HG02588 (cell line): ENCODE measurements around the gene GUCA2A.

Source experiments
- ATAC-seq: cut with Tn5 transposase; IDR thresholded peaks from one replicate; pipeline ENCODE4 v1.9.1; 2021; ENCODE audit warnings: mild to moderate bottlenecking, moderate library complexity; ENCODE audit not compliant: unreplicated experiment

The GUCA2A gene

GRCh38 chr1:42133809-42134526, 30.6 kb downstream of the GUCA2A start:
- no peak for ATAC-seq

GRCh38 chr1:42133390-42133789, 31.2 kb downstream of the GUCA2A start:
- no peak for ATAC-seq

DNA sequence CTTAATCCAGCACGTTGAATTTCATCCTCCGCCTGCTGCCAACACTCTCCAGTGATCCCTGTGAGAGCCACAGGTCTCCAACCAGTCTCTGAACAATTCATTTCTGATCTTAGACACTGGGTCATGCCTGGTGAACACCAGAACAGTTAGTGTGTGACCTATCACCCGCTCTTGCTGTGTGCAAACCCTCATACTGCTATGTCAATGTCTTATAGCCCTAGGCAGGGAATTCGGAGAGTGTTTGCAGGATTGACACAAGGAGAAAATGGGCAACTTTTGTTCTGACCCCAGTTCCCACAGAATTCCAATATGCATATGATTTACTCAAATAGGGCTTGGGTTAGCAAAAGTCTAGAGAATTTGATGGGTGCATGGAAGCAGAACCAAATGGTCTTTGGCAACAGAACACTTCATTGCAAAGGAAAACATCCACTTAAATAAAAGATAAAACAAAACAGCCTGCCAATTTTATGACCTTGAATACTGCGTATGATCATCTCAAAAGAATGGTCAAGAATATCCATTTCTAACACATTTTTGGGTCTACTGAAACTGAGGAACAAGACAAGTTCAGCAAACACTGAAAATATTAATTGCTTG, 34.4 kb downstream of the GUCA2A start:
- no peak for ATAC-seq

DNA sequence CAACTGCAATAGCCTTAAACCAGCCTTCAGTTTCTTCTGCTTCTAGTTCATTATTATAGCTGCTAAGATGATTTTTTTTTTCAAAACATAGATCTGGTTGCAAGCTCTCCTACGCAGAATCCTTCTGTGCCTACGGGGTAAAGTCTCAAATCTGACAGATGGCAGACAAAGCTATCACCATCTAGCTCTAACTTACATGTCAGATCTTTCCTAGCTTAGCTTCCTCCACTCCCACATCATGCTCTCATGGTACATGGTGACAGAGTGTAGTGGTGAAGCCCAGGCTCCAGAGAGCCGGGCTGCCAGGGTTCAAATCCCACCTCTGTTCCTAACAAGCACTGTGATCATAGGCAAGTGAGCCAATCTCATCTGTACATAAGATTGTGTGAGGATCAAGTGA, 35.6 kb downstream of the GUCA2A start:
- no peak for ATAC-seq

DNA sequence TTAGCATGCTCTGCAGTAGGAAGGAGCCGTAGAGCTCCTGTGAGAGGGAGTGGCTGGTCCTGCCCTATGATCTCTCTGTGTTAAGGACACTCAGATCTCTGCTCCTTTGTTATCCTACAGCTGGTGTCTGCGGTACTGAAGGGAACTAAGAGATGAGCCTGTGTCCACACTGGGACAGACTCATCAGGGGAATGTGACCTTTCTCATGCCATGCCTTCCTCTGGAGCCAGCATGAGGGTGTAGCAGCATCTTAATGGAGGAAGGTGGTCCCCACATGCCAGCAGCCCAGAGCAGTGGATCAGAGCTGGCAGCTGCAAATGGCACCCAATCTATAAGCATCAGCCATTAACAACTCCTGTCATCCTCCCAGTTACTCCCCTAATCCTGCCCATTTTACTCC, 36.0 kb downstream of the GUCA2A start:
- ATAC-seq, result no peak

- ATAC-seq, result no peak
These were observed 36.8 kb downstream of the GUCA2A start for GRCh38 chr1:42127767-42128166.

DNA sequence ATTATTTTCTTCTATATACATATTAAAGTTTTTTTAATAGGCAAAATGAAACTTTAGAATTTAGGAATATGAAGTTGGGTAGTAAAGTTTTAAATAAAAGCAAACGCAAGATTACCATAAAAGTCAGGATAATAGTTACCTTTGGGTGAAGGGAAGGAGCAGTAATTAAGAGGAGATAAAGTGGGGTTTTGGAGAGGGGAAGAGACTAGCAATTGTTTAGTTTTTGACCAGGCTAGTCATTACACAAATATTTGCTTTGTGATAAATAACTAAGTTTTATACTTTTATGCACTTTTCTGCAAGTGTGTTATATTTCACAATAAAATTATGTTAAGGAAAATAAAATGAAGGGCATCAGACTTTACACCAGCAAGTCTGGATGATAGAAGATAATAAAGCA, 39.0 kb downstream of the GUCA2A start:
- no peak for ATAC-seq

GRCh38 chr1:42122408-42122807, 42.1 kb downstream of the GUCA2A start:
- ATAC-seq, result no peak

GRCh38 chr1:42118125-42118524, 46.4 kb downstream of the GUCA2A start:
- no peak for ATAC-seq

DNA sequence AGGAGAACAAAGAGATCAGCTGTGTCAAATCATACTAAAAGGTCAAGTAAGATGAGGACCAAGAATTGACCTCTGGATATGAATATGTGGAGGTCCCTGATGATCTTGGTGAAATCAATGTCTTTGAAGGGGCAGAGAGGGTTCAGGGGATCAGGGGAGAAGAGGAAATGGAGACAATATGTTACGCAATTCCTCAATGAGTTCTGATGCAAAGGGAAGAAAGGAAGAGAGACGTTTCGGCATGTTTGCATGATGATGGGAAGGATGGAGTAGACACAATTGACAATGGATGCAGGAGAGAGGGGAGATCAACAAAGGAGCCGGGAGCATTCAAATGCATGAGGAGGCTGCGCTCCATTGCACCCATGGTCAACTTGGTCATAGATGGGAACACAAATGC, 47.3 kb downstream of the GUCA2A start:
- ATAC-seq, result no peak

- ATAC-seq, result no peak
These were observed 50.3 kb downstream of the GUCA2A start for GRCh38 chr1:42114229-42114628.
